ENCODE results near the gene LIPT1. TPM values are rescaled to one million over a fixed set of nuclear protein-coding genes. Genes with fewer than 3 reads are reported as not detected.

LIPT1 gene
- total RNA-seq: 8.6 and 10.8 TPM in 2 replicates

GRCh38 chr2:99154643-99155536 is at the start of gene LIPT1, which contains the start of gene TSGA10:
Gene LIPT1, plus strand, starts transcription at chr2:99154967. Its CDS starts 6,991 bp downstream, at chr2:99161958.
Gene TSGA10, minus strand, starts transcription at chr2:99154942. Its CDS starts 45,503 bp downstream, at chr2:99109439.

GRCh38 chr2:99141110-99142108 is 13.4 kb upstream of the LIPT1 start, which contains the start of gene C2orf15:
Gene C2orf15, plus strand, starts transcription at chr2:99141707. Its CDS starts 8,852 bp downstream, at chr2:99150559.

GRCh38 chr2:99180755-99181623 is 26.2 kb downstream of the LIPT1 start, which contains the start of the genes MITD1 and MRPL30:
Gene MITD1, minus strand, starts transcription at chr2:99181058. Its CDS starts 77 bp downstream, at chr2:99180981.
Gene MRPL30, plus strand, starts transcription at chr2:99181184. Its CDS starts 5,020 bp downstream, at chr2:99186204.

Small RNAs within 50 kb of the gene (small RNA-seq; reads per million reads assigned to genes)
- not detected for gene AC092587.1

Other genes with a start within 250 kb of the LIPT1 start
- under 0.01 and 0.11 TPM in 2 replicates for gene CRACDL, start 218.7 kb upstream of the LIPT1 start, total RNA-seq
- gene C2orf15, start 13.3 kb upstream of the LIPT1 start, total RNA-seq: 0.11 and 0.13 TPM in 2 replicates
- gene TSGA10, start within 50 bp of the LIPT1 start, total RNA-seq: 4.3 and 6.9 TPM in 2 replicates
- gene MITD1, start 26.1 kb downstream of the LIPT1 start, total RNA-seq: 24.1 and 25.1 TPM in 2 replicates
- 36.6 and 40.8 TPM in 2 replicates for gene MRPL30, start 26.2 kb downstream of the LIPT1 start, total RNA-seq
- not detected in 2 replicates for gene LYG2, start 100.7 kb downstream of the LIPT1 start, total RNA-seq
- gene LYG1, start 146.2 kb downstream of the LIPT1 start, total RNA-seq: 0.13 and 0.32 TPM in 2 replicates
- 81.9 and 94.6 TPM in 2 replicates for gene TXNDC9, start 181.4 kb downstream of the LIPT1 start, total RNA-seq
- gene EIF5B, start 182.4 kb downstream of the LIPT1 start, total RNA-seq: 15.7 and 23.7 TPM in 2 replicates